GM18909 (cell line): ENCODE results near the gene ZNF521.

Source experiments
- ATAC-seq: cut with Tn5 transposase; IDR thresholded peaks from one replicate; pipeline ENCODE4 v1.9.1; 2021; ENCODE audit warnings: mild to moderate bottlenecking; ENCODE audit not compliant: unreplicated experiment, poor library complexity

ZNF521 gene

GRCh38 chr18:25093141-25093540 lies 258.8 kb downstream of the ZNF521 start:
- no peak for ATAC-seq

- ATAC-seq = no peak
These were observed 262.5 kb downstream of the ZNF521 start for GRCh38 chr18:25089470-25089869.

GRCh38 chr18:25086876-25087275 lies 265.1 kb downstream of the ZNF521 start:
- no peak for ATAC-seq

- no peak for ATAC-seq
These were observed 271.0 kb downstream of the ZNF521 start for GRCh38 chr18:25081001-25081400.

GRCh38 chr18:25080211-25080610 lies 271.8 kb downstream of the ZNF521 start:
- ATAC-seq = no peak

- no peak for ATAC-seq
These were observed 273.8 kb downstream of the ZNF521 start for GRCh38 chr18:25077944-25078723.

GRCh38 chr18:25077038-25077943 lies 274.7 kb downstream of the ZNF521 start:
- ATAC-seq = no peak

- no peak for ATAC-seq
These were observed 276.2 kb downstream of the ZNF521 start for GRCh38 chr18:25075783-25076182.

- ATAC-seq = no peak
These were observed 276.6 kb downstream of the ZNF521 start for GRCh38 chr18:25075331-25075730.

GRCh38 chr18:25074925-25075324 lies 277.0 kb downstream of the ZNF521 start:
- no peak for ATAC-seq

- no peak for ATAC-seq
These were observed 279.8 kb downstream of the ZNF521 start for GRCh38 chr18:25072205-25072604.

GRCh38 chr18:25067275-25068025 lies 284.5 kb downstream of the ZNF521 start:
- no peak for ATAC-seq

GRCh38 chr18:25066516-25066915 lies 285.4 kb downstream of the ZNF521 start:
- ATAC-seq = no peak

- ATAC-seq = no peak
These were observed 289.2 kb downstream of the ZNF521 start for GRCh38 chr18:25062720-25063119.

GRCh38 chr18:25061395-25061794 lies 290.6 kb downstream of the ZNF521 start:
- ATAC-seq = no peak

- no peak for ATAC-seq
These were observed 293.4 kb downstream of the ZNF521 start for GRCh38 chr18:25058521-25058920.

GRCh38 chr18:25057491-25058050 lies 294.4 kb downstream of the ZNF521 start:
- no peak for ATAC-seq

- no peak for ATAC-seq
These were observed 295.5 kb downstream of the ZNF521 start for GRCh38 chr18:25056429-25056828.

GRCh38 chr18:25055076-25055475 lies 296.9 kb downstream of the ZNF521 start:
- ATAC-seq = no peak

GRCh38 chr18:25053466-25053865 lies 298.5 kb downstream of the ZNF521 start:
- no peak for ATAC-seq
